ENCODE data around the gene PSORS1C2.

DNA sequence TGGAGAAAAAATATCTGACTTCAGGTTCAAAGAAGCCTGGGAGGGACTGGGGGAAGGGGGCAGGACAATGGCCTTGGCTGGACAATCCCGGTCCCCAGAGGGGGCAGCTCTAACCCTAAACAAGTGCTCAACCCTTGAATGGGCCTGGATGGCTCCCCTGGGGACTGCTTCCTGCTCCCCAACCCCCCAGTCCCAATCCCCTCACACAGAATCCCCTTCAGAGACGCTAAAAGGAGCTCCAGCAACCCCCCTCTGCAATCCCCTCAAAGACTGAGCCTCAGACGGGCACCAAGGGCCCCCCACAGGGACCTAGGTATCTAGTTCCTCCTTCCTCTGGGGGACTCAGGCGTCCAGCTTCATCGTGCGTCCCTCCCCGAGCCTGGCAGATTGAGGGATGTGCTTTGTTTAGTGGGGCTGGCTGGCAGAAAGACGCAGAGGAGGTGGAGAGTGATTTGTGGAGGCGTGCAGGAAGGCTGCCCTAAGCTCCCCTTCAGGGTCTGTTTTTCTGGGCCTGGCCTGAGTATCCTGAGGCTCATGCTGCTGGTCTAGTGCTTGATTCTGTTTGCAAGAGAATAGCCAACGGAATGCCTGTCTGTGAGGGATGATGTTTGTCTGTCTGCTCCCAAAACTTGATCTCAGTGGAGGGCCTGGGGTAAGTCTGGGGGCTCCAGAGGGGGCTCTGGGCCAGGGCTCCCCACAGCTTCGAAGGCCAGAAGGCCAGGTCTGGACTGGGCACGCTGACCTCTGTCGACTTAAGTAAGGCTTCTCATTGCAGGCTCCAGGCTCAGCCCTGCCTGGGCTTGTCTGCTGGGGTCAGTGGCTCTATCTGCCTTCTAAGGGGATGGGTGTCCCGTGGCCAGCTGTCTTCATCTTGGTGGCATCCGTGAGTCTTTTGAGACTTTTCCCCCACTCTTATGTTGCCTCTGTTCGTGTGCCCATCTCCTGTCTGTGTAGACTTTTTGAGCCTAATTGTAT lies 33.4 kb upstream of the PSORS1C2 start:
- TF ChIP-seq, protein P1, sequence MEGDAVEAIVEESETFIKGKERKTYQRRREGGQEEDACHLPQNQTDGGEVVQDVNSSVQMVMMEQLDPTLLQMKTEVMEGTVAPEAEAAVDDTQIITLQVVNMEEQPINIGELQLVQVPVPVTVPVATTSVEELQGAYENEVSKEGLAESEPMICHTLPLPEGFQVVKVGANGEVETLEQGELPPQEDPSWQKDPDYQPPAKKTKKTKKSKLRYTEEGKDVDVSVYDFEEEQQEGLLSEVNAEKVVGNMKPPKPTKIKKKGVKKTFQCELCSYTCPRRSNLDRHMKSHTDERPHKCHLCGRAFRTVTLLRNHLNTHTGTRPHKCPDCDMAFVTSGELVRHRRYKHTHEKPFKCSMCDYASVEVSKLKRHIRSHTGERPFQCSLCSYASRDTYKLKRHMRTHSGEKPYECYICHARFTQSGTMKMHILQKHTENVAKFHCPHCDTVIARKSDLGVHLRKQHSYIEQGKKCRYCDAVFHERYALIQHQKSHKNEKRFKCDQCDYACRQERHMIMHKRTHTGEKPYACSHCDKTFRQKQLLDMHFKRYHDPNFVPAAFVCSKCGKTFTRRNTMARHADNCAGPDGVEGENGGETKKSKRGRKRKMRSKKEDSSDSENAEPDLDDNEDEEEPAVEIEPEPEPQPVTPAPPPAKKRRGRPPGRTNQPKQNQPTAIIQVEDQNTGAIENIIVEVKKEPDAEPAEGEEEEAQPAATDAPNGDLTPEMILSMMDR (IDR thresholded peaks at IDR 0.05), result no peak
- no peak for TF ChIP-seq EZH2 (IDR thresholded peaks at IDR 0.05; ENCODE audit: borderline replicate concordance, insufficient read depth, low read depth, low read length, poor library complexity, severe bottlenecking)
